H9 (cell line): ENCODE measurements around the gene FEM1B. TPM values are rescaled to one million over a fixed set of nuclear protein-coding genes. Genes with fewer than 3 reads are reported as not detected.

Source experiments
- DNase-seq: peaks from one replicate; pipeline ENCODE4 v3.0.0-alpha.2; 2017
- H2AFZ ChIP-seq: one replicate; pipeline ENCODE4 v1.6.1; 2013; ENCODE audit warnings: mild to moderate bottlenecking, low read length, control low read depth, moderate library complexity
- H2AK5ac ChIP-seq: 2 replicates; pipeline ENCODE4 v1.6.1; 2013; ENCODE audit warnings: low read length, control low read depth, mixed read lengths; ENCODE audit not compliant: insufficient read length
- H2BK120ac ChIP-seq: one replicate; pipeline ENCODE4 v1.6.1; 2013; ENCODE audit warnings: low read depth, mild to moderate bottlenecking, low read length, control low read depth, inconsistent platforms; ENCODE audit not compliant: poor library complexity, severe bottlenecking
- H2BK12ac ChIP-seq: 2 replicates; pipeline ENCODE4 v1.6.1; 2013; ENCODE audit warnings: low read length, control low read depth, mixed read lengths, low read depth; ENCODE audit not compliant: insufficient read length
- H2BK15ac ChIP-seq: 2 replicates; pipeline ENCODE4 v1.6.1; 2013; ENCODE audit warnings: low read depth, low read length, control low read depth
- H2BK20ac ChIP-seq: one replicate; pipeline ENCODE4 v1.6.1; 2013; ENCODE audit warnings: low read depth, mild to moderate bottlenecking, low read length, control low read depth, inconsistent platforms; ENCODE audit not compliant: poor library complexity, severe bottlenecking
- H2BK5ac ChIP-seq: 2 replicates; pipeline ENCODE4 v1.6.1; 2013; ENCODE audit warnings: low read length, control low read depth, mixed read lengths; ENCODE audit not compliant: insufficient read length
- H3K14ac ChIP-seq: 2 replicates; pipeline ENCODE4 v1.6.1; 2013; ENCODE audit warnings: low read length, control low read depth; ENCODE audit not compliant: insufficient read depth
- H3K18ac ChIP-seq: 2 replicates; pipeline ENCODE4 v1.6.1; 2013; ENCODE audit warnings: low read depth, mild to moderate bottlenecking, mixed read lengths, low read length, control low read depth; ENCODE audit not compliant: insufficient read length
- H3K23ac ChIP-seq: 2 replicates; pipeline ENCODE4 v1.6.1; 2013; ENCODE audit warnings: low read length, control low read depth, mixed read lengths, low read depth; ENCODE audit not compliant: insufficient read length
- H3K23me2 ChIP-seq: 2 replicates; pipeline ENCODE4 v1.6.1; 2013; ENCODE audit warnings: low read depth, mild to moderate bottlenecking, mixed read lengths, low read length, control low read depth; ENCODE audit not compliant: insufficient read length, poor library complexity, severe bottlenecking
- H3K27ac ChIP-seq: 2 replicates; pipeline ENCODE4 v1.5.1; 2013; ENCODE audit warnings: low read length, control low read depth, mixed read lengths, low read depth; ENCODE audit not compliant: insufficient read length
- H3K27me3 ChIP-seq: 2 replicates; pipeline ENCODE4 v1.6.1; 2013; ENCODE audit warnings: low read length, control low read depth, inconsistent platforms; ENCODE audit not compliant: insufficient read depth
- H3K4ac ChIP-seq: 2 replicates; pipeline ENCODE4 v1.6.1; 2013; ENCODE audit warnings: low read depth, mild to moderate bottlenecking, control low read depth, inconsistent platforms, low read length, moderate library complexity
- H3K4me1 ChIP-seq: 2 replicates; pipeline ENCODE4 v1.6.1; 2013; ENCODE audit warnings: low read length, control low read depth, inconsistent platforms; ENCODE audit not compliant: insufficient read depth
- H3K4me2 ChIP-seq: 2 replicates; pipeline ENCODE4 v1.6.1; 2013; ENCODE audit warnings: low read length, control low read depth, mixed read lengths; ENCODE audit not compliant: insufficient read length, insufficient read depth
- H3K56ac ChIP-seq: 2 replicates; pipeline ENCODE4 v1.6.1; 2013; ENCODE audit warnings: low read depth, mild to moderate bottlenecking, mixed read lengths, low read length, control low read depth; ENCODE audit not compliant: insufficient read length
- H3K79me1 ChIP-seq: 2 replicates; pipeline ENCODE4 v1.6.1; 2013; ENCODE audit warnings: low read depth, mild to moderate bottlenecking, moderate library complexity, low read length, control low read depth, inconsistent platforms; ENCODE audit not compliant: insufficient read depth, poor library complexity, severe bottlenecking
- H3K79me2 ChIP-seq: 2 replicates; pipeline ENCODE4 v1.6.1; 2013; ENCODE audit warnings: low read length, control low read depth, inconsistent platforms; ENCODE audit not compliant: insufficient read depth
- H3K9ac ChIP-seq: 2 replicates; pipeline ENCODE4 v1.6.1; 2013; ENCODE audit warnings: low read length, control low read depth, mixed read lengths; ENCODE audit not compliant: insufficient read length; ENCODE audit errors: extremely low read depth
- H3K9me3 ChIP-seq: one replicate; pipeline ENCODE4 v1.6.1; 2013; ENCODE audit warnings: low read depth, low read length, inconsistent platforms; ENCODE audit not compliant: control insufficient read depth
- H3T11ph ChIP-seq: one replicate; pipeline ENCODE4 v1.6.1; 2013; ENCODE audit warnings: mild to moderate bottlenecking, low read length, control low read depth, inconsistent platforms
- H4K20me1 ChIP-seq: one replicate; pipeline ENCODE4 v1.6.1; 2013; ENCODE audit not compliant: control insufficient read depth, insufficient read length, insufficient read depth
- H4K5ac ChIP-seq: 2 replicates; pipeline ENCODE4 v1.6.1; 2013; ENCODE audit warnings: low read depth, mild to moderate bottlenecking, mixed read lengths, low read length, control low read depth; ENCODE audit not compliant: insufficient read length
- H4K8ac ChIP-seq: replicated peaks from 2 replicates; pipeline ENCODE4 v1.6.1; 2013; ENCODE audit warnings: low read length, control low read depth, mixed read lengths, low read depth; ENCODE audit not compliant: insufficient read length
- H4K91ac ChIP-seq: 2 replicates; pipeline ENCODE4 v1.6.1; 2013; ENCODE audit warnings: low read depth, mild to moderate bottlenecking, moderate library complexity, mixed read lengths, low read length, control low read depth; ENCODE audit not compliant: insufficient read length
- H3K27ac Mint-ChIP-seq, 3 experiments: 2 replicates in 2 of 3; 3 replicates in 1 of 3; pipeline ENCODE4 v1.8.0; 2020 to 2021; ENCODE audit warnings: mixed read lengths in 3 of 3, mild to moderate bottlenecking in 1 of 3, moderate library complexity in 1 of 3
- H3K27me3 Mint-ChIP-seq: 2 replicates; pipeline ENCODE4 v1.8.0; 2021; ENCODE audit warnings: low read depth, mild to moderate bottlenecking, moderate library complexity, mixed read lengths
- H3K36me3 Mint-ChIP-seq, 3 experiments: 2 replicates in 2 of 3; 3 replicates in 1 of 3; pipeline ENCODE4 v1.8.0; 2020 to 2021; ENCODE audit warnings: low read depth in 3 of 3, mixed read lengths in 3 of 3; ENCODE audit not compliant: insufficient read depth in 1 of 3
- H3K4me1 Mint-ChIP-seq, 2 experiments: 2 replicates each; pipeline ENCODE4 v1.8.0; 2020; ENCODE audit warnings: mixed read lengths in 2 of 2
- H3K4me3 Mint-ChIP-seq, 2 experiments: 2 replicates in 1 of 2; 3 replicates in 1 of 2; pipeline ENCODE4 v1.8.0; 2020 to 2021; ENCODE audit warnings: mild to moderate bottlenecking in 2 of 2, mixed read lengths in 2 of 2, moderate library complexity in 1 of 2
- H3K9me3 Mint-ChIP-seq, 2 experiments: 2 replicates in 1 of 2; 3 replicates in 1 of 2; pipeline ENCODE4 v1.8.0; 2020; ENCODE audit warnings: mild to moderate bottlenecking in 2 of 2, mixed read lengths in 2 of 2, moderate library complexity in 1 of 2
- WGBS: extraction: QIAGEN DNeasy Blood & Tissue Kit; methylation state at CpG from one replicate; pipeline ENCODE4 v1.1.7; 2013; ENCODE audit warnings: missing lambda C conversion rate, low lambda C conversion rate, mixed read lengths; ENCODE audit not compliant: insufficient read length; ENCODE audit errors: extremely low coverage; 5-methylcytosine and 5-hydroxymethylcytosine counted together
- total RNA-seq: library from RNA; stranded (reverse); gene quantifications from 2 replicates; pipeline ENCODE4 v1.2.1, GENCODE V29; 2021
- TF ChIP-seq, protein P1 (sequence below): fragments of 200-600 bp; sonication (generic); conservative IDR thresholded peaks from 3 replicates; pipeline ENCODE4 v1.8.0; 2021; ENCODE audit warnings: antibody characterized with exemption, mild to moderate bottlenecking

Gene FEM1B
- total RNA-seq, 1 experiment from 2014 or later = 77.9 TPM

DNA sequence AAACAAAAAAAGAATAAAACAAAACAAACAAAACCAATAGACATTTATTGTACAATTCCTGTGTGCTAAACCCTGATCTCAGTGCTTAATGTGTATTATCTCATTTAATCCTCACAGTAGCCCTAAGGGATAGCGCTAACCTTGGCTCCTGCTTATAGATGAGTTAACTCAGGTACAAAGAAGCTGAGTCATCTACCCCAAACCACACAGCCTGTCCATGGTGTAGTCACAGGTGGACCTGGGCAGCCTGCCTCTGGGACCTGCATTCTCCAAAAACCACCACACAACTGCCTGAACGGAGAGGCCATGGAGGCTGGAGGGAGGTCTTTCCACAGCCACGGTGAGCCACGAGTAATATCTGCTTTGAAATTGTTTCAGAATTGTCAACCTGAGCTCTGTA is 42.5 kb upstream of the FEM1B start:
- H3K79me2 ChIP-seq = no peaks in the 10 kb centered on the region; the same call in 1 of the 2 replicates
- WGBS = no CpG with 5 or more reads among the region's 4 CpGs
- no peak overlapping the region for H2BK12ac ChIP-seq
- no peak overlapping the region for H2BK15ac ChIP-seq
- no peak overlapping the region for H2BK5ac ChIP-seq
- no peak overlapping the region for H2BK20ac ChIP-seq
- H3T11ph ChIP-seq = no peak overlapping the region
- no peak overlapping the region for H4K8ac ChIP-seq
- H3K9me3 ChIP-seq = no peaks in the 10 kb centered on the region
- no peak overlapping the region for H2BK120ac ChIP-seq
- H3K27ac ChIP-seq = no peak overlapping the region
- no peaks in the 10 kb centered on the region for H3K79me1 ChIP-seq
- H2AK5ac ChIP-seq = no peak overlapping the region
- peaks cover 16 to 25% of the 10 kb centered on the region in 2 experiments for H3K4me1 Mint-ChIP-seq
- peaks cover 16% of the 10 kb centered on the region for H3K27me3 Mint-ChIP-seq
- H3K14ac ChIP-seq = no peak overlapping the region
- H3K18ac ChIP-seq = no peak overlapping the region
- H3K23me2 ChIP-seq = peaks cover 1% of the 10 kb centered on the region
- H3K23ac ChIP-seq = no peak overlapping the region
- no peaks in the 10 kb centered on the region for H3K9me3 Mint-ChIP-seq
- H3K4me3 Mint-ChIP-seq = no peak overlapping the region
- H3K4me2 ChIP-seq = no peak overlapping the region
- TF ChIP-seq, protein P1, sequence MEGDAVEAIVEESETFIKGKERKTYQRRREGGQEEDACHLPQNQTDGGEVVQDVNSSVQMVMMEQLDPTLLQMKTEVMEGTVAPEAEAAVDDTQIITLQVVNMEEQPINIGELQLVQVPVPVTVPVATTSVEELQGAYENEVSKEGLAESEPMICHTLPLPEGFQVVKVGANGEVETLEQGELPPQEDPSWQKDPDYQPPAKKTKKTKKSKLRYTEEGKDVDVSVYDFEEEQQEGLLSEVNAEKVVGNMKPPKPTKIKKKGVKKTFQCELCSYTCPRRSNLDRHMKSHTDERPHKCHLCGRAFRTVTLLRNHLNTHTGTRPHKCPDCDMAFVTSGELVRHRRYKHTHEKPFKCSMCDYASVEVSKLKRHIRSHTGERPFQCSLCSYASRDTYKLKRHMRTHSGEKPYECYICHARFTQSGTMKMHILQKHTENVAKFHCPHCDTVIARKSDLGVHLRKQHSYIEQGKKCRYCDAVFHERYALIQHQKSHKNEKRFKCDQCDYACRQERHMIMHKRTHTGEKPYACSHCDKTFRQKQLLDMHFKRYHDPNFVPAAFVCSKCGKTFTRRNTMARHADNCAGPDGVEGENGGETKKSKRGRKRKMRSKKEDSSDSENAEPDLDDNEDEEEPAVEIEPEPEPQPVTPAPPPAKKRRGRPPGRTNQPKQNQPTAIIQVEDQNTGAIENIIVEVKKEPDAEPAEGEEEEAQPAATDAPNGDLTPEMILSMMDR = no peak
- H3K36me3 Mint-ChIP-seq = no peaks in the 10 kb centered on the region; a peak in 1 of 7 replicates
- H4K91ac ChIP-seq = no peak overlapping the region
- no peaks in the 10 kb centered on the region for H3K27me3 ChIP-seq
- H4K5ac ChIP-seq = no peak overlapping the region
- no peak for DNase-seq
- H3K9ac ChIP-seq = no peak overlapping the region
- no peaks in the 10 kb centered on the region; the same call in 1 of the 2 replicates for H3K4me1 ChIP-seq
- H4K20me1 ChIP-seq = no peaks in the 10 kb centered on the region
- no peak overlapping the region for H3K56ac ChIP-seq
- no peak overlapping the region for H2AFZ ChIP-seq
- H3K4ac ChIP-seq = no peak overlapping the region
- H3K27ac Mint-ChIP-seq = no peak overlapping the region
